Esophagus (tissue), 2 donors: ENCODE data around the gene DCC. TPM values are rescaled to one million over a fixed set of nuclear protein-coding genes. Genes with fewer than 3 reads are reported as not detected.

Source experiments
- H3K27ac ChIP-seq, 2 donors: one replicate each; pipeline ENCODE4 v1.5.1; 2013; ENCODE audit warnings: low read depth in 2 of 2, mild to moderate bottlenecking in 2 of 2, inconsistent platforms in 1 of 2, low read length in 1 of 2, moderate library complexity in 1 of 2
- H3K27me3 ChIP-seq, 2 donors: one replicate each; pipeline ENCODE4 v1.6.1; 2013; ENCODE audit warnings: low read length in 2 of 2, control low read depth in 1 of 2, mild to moderate bottlenecking in 1 of 2; ENCODE audit not compliant: insufficient read depth in 2 of 2, control insufficient read depth in 1 of 2
- H3K36me3 ChIP-seq, 2 donors: one replicate each; pipeline ENCODE4 v1.6.1; 2013; ENCODE audit warnings: low read length in 1 of 2; ENCODE audit not compliant: control insufficient read depth in 2 of 2, insufficient read depth in 2 of 2
- H3K4me1 ChIP-seq, 2 donors: one replicate each; pipeline ENCODE4 v1.6.1; 2013; ENCODE audit warnings: low read length in 1 of 2; ENCODE audit not compliant: control insufficient read depth in 2 of 2, insufficient read depth in 2 of 2
- H3K4me3 ChIP-seq, 2 donors: one replicate each; pipeline ENCODE4 v1.5.1; 2013; ENCODE audit warnings: low read length in 2 of 2, mild to moderate bottlenecking in 2 of 2, low read depth in 1 of 2, moderate library complexity in 1 of 2
- H3K9me3 ChIP-seq, 2 donors: one replicate each; pipeline ENCODE4 v1.6.1; 2013; ENCODE audit warnings: mild to moderate bottlenecking in 2 of 2, low read depth in 1 of 2, low read length in 1 of 2, moderate library complexity in 1 of 2; ENCODE audit not compliant: control insufficient read depth in 2 of 2, insufficient read depth in 1 of 2
- WGBS, 2 donors: extraction: QIAGEN DNeasy Blood & Tissue Kit; methylation state at CpG; one replicate each; pipeline ENCODE4 v1.1.7; 2013; 5-methylcytosine and 5-hydroxymethylcytosine counted together
- polyA plus RNA-seq, 2 donors: library from polyadenylated mRNA; stranded (reverse); fragments of 200-250 nt; gene quantifications; one replicate each; pipeline ENCODE4 v1.2.3, GENCODE V29; 2013
- donor health status: healthy with polysubstance abuse.
- donor health status: Bipolar disorder and iron deficiency.

Gene DCC
- polyA plus RNA-seq, 2 donors = not detected

DNA sequence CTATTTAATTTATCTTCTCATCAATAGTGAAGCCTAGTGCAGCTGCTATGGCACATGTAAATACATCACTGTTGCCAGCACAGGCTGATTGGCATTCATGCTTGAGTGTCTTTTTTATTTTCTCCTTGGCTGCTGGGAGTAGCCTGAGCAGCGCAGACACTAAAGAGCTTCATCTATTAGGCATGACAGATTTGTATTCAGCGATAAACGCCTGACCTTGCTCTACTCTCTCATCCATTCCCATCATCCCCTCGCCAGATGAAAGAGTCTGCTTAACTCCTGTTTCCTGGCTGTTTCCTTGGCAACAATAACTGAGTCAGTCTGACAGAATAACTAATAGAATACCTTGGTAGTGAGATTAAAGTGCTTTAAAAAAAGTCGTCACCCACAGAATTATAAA, 753.6 kb downstream of the DCC start:
- no peak overlapping the region for H3K4me3 ChIP-seq
- no peaks in the 10 kb centered on the region for H3K27me3 ChIP-seq
- 43 to 55% methylated on average over 5 of the region's 5 CpGs for WGBS, 2 donors
- no peaks in the 10 kb centered on the region for H3K9me3 ChIP-seq
- H3K27ac ChIP-seq = no peak overlapping the region
- no peaks in the 10 kb centered on the region for H3K36me3 ChIP-seq
- H3K4me1 ChIP-seq = no peaks in the 10 kb centered on the region

DNA sequence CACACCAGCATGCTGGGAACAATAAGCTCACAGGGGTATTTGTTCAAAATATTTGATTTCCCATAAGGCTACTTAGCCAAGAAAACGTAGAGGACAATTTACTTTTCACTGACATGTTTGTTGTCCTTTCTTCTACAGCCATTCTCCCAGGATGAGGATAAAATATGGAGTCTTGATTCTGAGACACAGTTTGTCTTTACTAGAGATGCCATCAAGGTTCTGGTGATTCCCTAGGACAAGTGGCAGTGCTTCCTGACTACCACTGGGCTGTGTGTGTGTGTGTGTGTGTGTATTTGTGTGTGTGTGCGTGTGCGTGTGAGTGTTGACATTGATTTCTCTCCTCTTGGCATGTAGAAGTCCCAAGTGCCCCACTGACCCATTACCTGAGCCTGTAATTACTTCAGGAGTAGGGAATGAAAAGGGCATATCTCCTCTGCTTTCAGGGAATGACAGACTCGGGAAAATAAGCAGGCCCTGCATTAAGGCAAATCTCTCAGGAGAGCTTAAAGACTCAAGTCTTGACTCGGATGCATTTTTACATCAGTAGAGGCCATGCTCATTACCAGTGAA, 761.6 kb downstream of the DCC start:
- Histone ChIP-seq H3K27ac (no peak overlapping the region), H3K4me3 (no peak overlapping the region), H3K36me3 (no peaks in the 10 kb centered on the region), H3K4me1 (no peaks in the 10 kb centered on the region), H3K27me3 (no peaks in the 10 kb centered on the region), H3K9me3 (no peaks in the 10 kb centered on the region)
- WGBS, 2 donors = 60 to 71% methylated on average over 5 of the region's 5 CpGs

DNA sequence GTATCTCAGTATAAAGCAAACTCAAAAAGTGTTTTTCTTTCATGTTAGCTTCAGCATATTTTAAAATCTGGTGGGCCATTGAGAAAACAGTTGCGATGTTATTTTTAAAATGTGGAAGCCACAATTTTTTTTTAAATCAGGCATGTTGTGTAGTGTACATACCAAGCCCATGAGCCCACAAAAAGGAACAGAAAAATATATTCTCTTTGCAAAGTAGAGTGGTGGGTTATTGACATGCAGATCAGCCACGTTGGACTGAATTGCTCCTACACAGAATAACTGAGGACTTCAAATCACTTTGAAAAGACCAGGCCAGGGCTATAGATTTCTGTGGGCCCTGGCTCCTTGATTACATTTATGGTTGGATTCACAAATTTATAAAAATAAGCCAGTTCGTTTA, 774.4 kb downstream of the DCC start:
- H3K27me3 ChIP-seq = no peaks in the 10 kb centered on the region
- no peak overlapping the region for H3K4me3 ChIP-seq
- H3K27ac ChIP-seq = no peak overlapping the region
- H3K9me3 ChIP-seq = no peaks in the 10 kb centered on the region
- no peaks in the 10 kb centered on the region for H3K36me3 ChIP-seq
- WGBS, 2 donors = 60 to 62% methylated on average over 3 of the region's 3 CpGs
- H3K4me1 ChIP-seq = no peaks in the 10 kb centered on the region

DNA sequence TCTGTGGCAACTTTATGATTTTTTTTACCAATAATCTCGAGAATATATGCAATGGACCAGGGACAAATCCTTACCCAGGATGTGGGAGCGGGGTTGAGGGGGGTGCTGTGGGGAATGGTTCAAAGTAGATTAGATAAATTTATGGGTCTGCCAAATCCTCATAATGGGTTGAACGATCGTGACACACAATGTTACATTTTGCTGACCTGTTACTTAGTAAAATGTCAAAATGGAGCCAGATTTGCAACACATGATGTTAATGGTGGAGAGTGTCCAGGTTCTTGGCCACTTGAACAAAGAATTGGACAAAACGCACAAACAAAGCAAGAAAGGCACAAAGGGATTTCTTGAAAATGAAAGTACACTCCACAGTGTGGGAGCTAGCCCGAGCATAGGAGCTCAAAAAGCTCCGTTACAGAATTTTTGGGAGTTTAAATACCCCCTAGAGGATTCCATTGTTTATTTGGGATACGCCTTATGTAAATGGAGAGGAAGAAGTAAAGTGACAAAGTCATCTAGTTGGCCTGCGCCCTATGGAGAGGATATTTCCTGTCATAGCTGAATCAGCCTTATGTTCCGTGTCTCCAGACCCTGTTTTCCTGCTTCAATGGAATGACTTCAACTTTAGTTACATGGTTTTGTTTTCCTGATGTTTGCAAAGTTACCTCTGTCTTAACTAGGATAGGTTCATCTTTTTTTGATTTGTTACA, 776.0 kb downstream of the DCC start:
- no peak overlapping the region for H3K27ac ChIP-seq
- H3K9me3 ChIP-seq = no peaks in the 10 kb centered on the region
- no peaks in the 10 kb centered on the region for H3K27me3 ChIP-seq
- no peak overlapping the region for H3K4me3 ChIP-seq
- 56 to 59% methylated on average over 10 of the region's 10 CpGs for WGBS, 2 donors
- no peaks in the 10 kb centered on the region for H3K4me1 ChIP-seq
- H3K36me3 ChIP-seq = no peaks in the 10 kb centered on the region

DNA sequence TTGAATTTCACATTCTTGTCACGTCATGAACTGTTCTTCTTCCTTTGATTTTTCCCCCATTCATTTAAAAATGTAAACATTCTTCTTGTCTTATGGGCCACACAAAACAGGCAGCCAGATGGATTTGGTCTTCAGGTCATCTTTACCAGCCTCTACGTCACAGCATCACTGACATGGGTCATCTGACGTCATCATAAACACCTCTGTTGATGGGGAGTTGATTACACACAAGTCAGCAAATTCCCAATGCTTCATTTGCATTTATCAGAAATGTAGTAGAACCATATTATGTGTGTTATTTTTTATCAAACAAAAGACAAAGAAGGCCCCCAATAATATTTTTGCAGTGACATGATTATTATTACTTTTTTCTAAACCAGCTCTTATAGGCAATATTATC, 777.9 kb downstream of the DCC start:
- WGBS, 2 donors = 63 to 65% methylated on average over 3 of the region's 3 CpGs
- H3K27ac ChIP-seq = no peak overlapping the region
- H3K4me1 ChIP-seq = no peaks in the 10 kb centered on the region

DNA sequence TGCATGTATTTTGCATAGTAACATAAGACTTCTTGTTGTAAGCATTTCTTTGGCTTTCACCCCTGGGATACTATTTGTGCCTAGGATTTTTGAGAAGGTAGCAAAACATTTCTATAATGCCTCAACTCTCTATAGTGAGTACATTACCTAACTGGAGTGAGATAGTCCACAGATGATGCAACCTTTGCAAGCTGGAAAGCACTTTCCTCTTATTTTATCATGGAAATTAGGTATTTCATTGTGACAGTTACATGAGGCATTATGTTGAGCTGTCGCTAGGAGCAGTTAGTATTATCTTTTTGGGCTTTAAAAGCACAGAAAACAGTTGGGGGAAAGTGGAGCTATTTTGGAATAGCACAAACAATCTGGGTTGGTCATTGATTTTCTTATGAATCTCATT, 786.2 kb downstream of the DCC start:
- Histone ChIP-seq H3K4me3 (no peak overlapping the region), H3K27ac (no peak overlapping the region), H3K9me3 (no peaks in the 10 kb centered on the region), H3K36me3 (no peaks in the 10 kb centered on the region), H3K4me1 (no peaks in the 10 kb centered on the region), H3K27me3 (no peaks in the 10 kb centered on the region)
- 59 to 64% methylated on average over 1 of the region's 1 CpG for WGBS, 2 donors

More for the DNA sequence above, 777.9 kb downstream of the DCC start:
- no peaks in the 10 kb centered on the region for H3K27me3 ChIP-seq
- H3K4me3 ChIP-seq = no peak overlapping the region
- H3K36me3 ChIP-seq = no peaks in the 10 kb centered on the region
- H3K9me3 ChIP-seq = no peaks in the 10 kb centered on the region

DNA sequence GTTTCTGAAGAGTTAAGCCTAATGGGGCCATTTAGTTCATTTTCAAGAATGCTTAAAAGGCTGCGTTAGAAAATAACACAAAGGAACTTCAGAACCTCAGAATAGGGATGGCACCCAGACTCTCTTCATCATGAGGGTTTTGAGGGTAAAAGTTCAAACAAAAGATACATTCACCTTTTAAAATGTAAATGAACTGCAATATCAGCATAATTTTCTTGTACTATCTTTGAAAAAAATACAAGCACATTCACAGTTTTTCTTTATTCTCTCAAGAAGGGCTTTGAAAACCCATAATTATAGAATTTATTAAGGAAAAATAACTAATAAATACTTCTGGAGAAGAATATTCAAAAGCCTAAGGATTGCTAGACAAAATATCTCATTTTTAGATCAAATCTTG, 791.0 kb downstream of the DCC start:
- Histone ChIP-seq H3K4me3 (no peak overlapping the region), H3K27me3 (no peaks in the 10 kb centered on the region), H3K36me3 (no peaks in the 10 kb centered on the region), H3K27ac (no peak overlapping the region), H3K4me1 (no peaks in the 10 kb centered on the region), H3K9me3 (no peaks in the 10 kb centered on the region)
- WGBS, 2 donors = 90% methylated on average over 1 of the region's 1 CpG

DNA sequence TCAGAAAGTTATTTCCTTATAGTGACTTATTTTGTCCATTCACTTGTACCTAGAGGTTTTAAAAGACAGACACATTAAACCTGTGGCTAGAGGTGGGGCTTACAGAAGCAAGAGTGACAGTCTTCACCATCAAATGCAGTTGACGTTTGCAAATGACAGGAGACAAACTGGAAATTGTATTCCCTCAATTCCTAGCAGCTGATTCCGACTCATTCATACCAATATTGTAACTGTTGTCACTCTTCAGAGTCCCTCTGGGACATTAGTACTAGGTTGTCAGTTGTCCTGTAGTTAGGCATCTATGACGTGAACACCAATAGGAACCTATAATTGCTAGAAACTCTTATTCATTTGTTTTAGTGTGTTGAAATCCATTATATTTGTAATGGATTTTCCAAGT, 794.7 kb downstream of the DCC start:
- Histone ChIP-seq H3K27me3 (no peaks in the 10 kb centered on the region), H3K4me3 (no peak overlapping the region), H3K27ac (no peak overlapping the region), H3K36me3 (no peaks in the 10 kb centered on the region), H3K9me3 (no peaks in the 10 kb centered on the region), H3K4me1 (no peaks in the 10 kb centered on the region)
- 67 to 73% methylated on average over 3 of the region's 3 CpGs for WGBS, 2 donors

DNA sequence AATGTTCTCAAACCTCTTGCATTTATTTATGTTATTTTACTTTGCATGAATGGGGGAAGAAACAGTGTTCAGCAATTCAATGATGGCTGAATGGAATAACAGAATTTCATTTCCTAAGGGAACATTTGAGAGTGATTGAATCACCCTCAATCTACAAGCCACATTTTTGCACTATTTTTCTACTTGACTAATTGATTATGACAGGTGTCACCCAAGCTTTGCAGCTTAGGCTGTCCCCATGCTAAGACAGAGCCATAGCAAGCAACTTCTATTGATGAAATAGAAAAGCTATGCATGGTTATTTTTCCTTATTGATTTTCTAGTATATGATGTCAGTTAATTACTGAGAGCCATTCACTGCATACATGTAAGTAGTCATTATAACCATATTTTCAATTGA, 795.7 kb downstream of the DCC start:
- H3K36me3 ChIP-seq = no peaks in the 10 kb centered on the region
- H3K9me3 ChIP-seq = no peaks in the 10 kb centered on the region
- H3K27ac ChIP-seq = no peak overlapping the region
- no peaks in the 10 kb centered on the region for H3K4me1 ChIP-seq
- no peaks in the 10 kb centered on the region for H3K27me3 ChIP-seq
- H3K4me3 ChIP-seq = no peak overlapping the region
